GM21737 (cell line): Measurements from ENCODE around the gene ZBTB38.

Source experiments
- ATAC-seq: cut with Tn5 transposase; IDR thresholded peaks from one replicate; pipeline ENCODE4 v1.9.1; 2021; ENCODE audit warnings: mild to moderate bottlenecking, moderate library complexity; ENCODE audit not compliant: unreplicated experiment

Gene ZBTB38

GRCh38 chr3:141384575-141384974 is 16.3 kb downstream of the ZBTB38 start:
- ATAC-seq, result no peak

- no peak for ATAC-seq
These were observed 17.3 kb downstream of the ZBTB38 start for GRCh38 chr3:141385406-141386125.

GRCh38 chr3:141386126-141386488 is 17.8 kb downstream of the ZBTB38 start:
- ATAC-seq, result no peak

- ATAC-seq, result no peak
These were observed 18.4 kb downstream of the ZBTB38 start for GRCh38 chr3:141386611-141387111.

GRCh38 chr3:141387516-141387915 is 19.2 kb downstream of the ZBTB38 start:
- no peak for ATAC-seq

GRCh38 chr3:141388395-141388794 is 20.1 kb downstream of the ZBTB38 start:
- no peak for ATAC-seq

- ATAC-seq, result no peak
These were observed 20.7 kb downstream of the ZBTB38 start for GRCh38 chr3:141388823-141389621.

- no peak for ATAC-seq
These were observed 21.4 kb downstream of the ZBTB38 start for GRCh38 chr3:141389703-141390102.

GRCh38 chr3:141390747-141391146 is 22.4 kb downstream of the ZBTB38 start:
- ATAC-seq, result no peak

- no peak for ATAC-seq
These were observed 23.1 kb downstream of the ZBTB38 start for GRCh38 chr3:141391298-141391990.

GRCh38 chr3:141391991-141392316 is 23.6 kb downstream of the ZBTB38 start:
- no peak for ATAC-seq

GRCh38 chr3:141392416-141392815 is 24.1 kb downstream of the ZBTB38 start:
- ATAC-seq, result no peak

GRCh38 chr3:141392897-141393734 is 24.8 kb downstream of the ZBTB38 start:
- no peak for ATAC-seq

- no peak for ATAC-seq
These were observed 25.4 kb downstream of the ZBTB38 start for GRCh38 chr3:141393735-141394076.

- ATAC-seq, result no peak
These were observed 26.3 kb downstream of the ZBTB38 start for GRCh38 chr3:141394560-141394959.

GRCh38 chr3:141395005-141395589 is 26.8 kb downstream of the ZBTB38 start:
- no peak for ATAC-seq

GRCh38 chr3:141397996-141398395 is 29.7 kb downstream of the ZBTB38 start:
- ATAC-seq, result no peak

- no peak for ATAC-seq
These were observed 30.9 kb downstream of the ZBTB38 start for GRCh38 chr3:141399200-141399599.

GRCh38 chr3:141400073-141400971 is 32.0 kb downstream of the ZBTB38 start:
- no peak for ATAC-seq

GRCh38 chr3:141401095-141401494 is 32.8 kb downstream of the ZBTB38 start:
- no peak for ATAC-seq
